Neural progenitor cell (in vitro differentiated cells): Measurements from ENCODE around the gene CDCP2. TPM values are rescaled to one million over a fixed set of nuclear protein-coding genes. Genes with fewer than 3 reads are reported as not detected.
A peak's percentile ranks its signal among the peaks of the same experiment; 100 is the strongest.

Experiments used
- DNase-seq: peaks from one replicate; pipeline ENCODE4 v3.0.0-alpha.2; 2016; ENCODE audit warnings: low spot score
- H2AFZ ChIP-seq: fragments of 200-600 bp; sonication (generic); replicated peaks from 2 replicates; pipeline ENCODE4 v1.6.1; 2016; ENCODE audit warnings: antibody characterized with exemption
- H3F3A ChIP-seq: fragments of 200-600 bp; sonication (generic); 2 replicates; pipeline ENCODE4 v1.6.1; 2016; ENCODE audit warnings: antibody characterized with exemption, low read depth
- H3K27ac ChIP-seq: fragments of 200-600 bp; sonication (generic); 2 replicates; pipeline ENCODE4 v1.5.1; 2016; ENCODE audit warnings: mild to moderate bottlenecking
- H3K27me3 ChIP-seq: fragments of 200-600 bp; sonication (generic); 2 replicates; pipeline ENCODE4 v1.6.1; 2016; ENCODE audit warnings: mild to moderate bottlenecking, moderate library complexity
- H3K36me3 ChIP-seq: fragments of 200-600 bp; sonication (generic); 2 replicates; pipeline ENCODE4 v1.5.1; 2016
- H3K4me1 ChIP-seq: fragments of 200-600 bp; sonication (generic); 2 replicates; pipeline ENCODE4 v1.6.1; 2016; ENCODE audit warnings: mixed run types
- H3K4me2 ChIP-seq: fragments of 200-600 bp; sonication (generic); 2 replicates; pipeline ENCODE4 v1.6.1; 2016
- H3K4me3 ChIP-seq: fragments of 200-600 bp; sonication (generic); 2 replicates; pipeline ENCODE4 v1.5.1; 2016
- H3K79me2 ChIP-seq: fragments of 200-600 bp; sonication (generic); 2 replicates; pipeline ENCODE4 v1.6.1; 2016; ENCODE audit warnings: low read depth
- H3K9ac ChIP-seq: fragments of 200-600 bp; sonication (generic); 2 replicates; pipeline ENCODE4 v1.6.1; 2016
- H3K9me3 ChIP-seq: fragments of 200-600 bp; sonication (generic); 2 replicates; pipeline ENCODE4 v1.5.1; 2016; ENCODE audit warnings: low read depth
- H4K20me1 ChIP-seq: fragments of 200-600 bp; sonication (generic); 2 replicates; pipeline ENCODE4 v1.6.1; 2016; ENCODE audit warnings: low read depth
- H3K27ac Mint-ChIP-seq: 3 replicates; pipeline ENCODE4 v1.8.0; 2021; ENCODE audit warnings: mixed read lengths
- H3K27me3 Mint-ChIP-seq: 2 replicates; pipeline ENCODE4 v1.8.0; 2022; ENCODE audit warnings: low read depth, mild to moderate bottlenecking, inconsistent platforms, moderate library complexity, mixed read lengths; ENCODE audit not compliant: insufficient read depth
- H3K36me3 Mint-ChIP-seq: 3 replicates; pipeline ENCODE4 v1.8.0; 2021; ENCODE audit warnings: mixed read lengths
- H3K4me1 Mint-ChIP-seq: 3 replicates; pipeline ENCODE4 v1.8.0; 2021; ENCODE audit warnings: mixed read lengths
- H3K4me3 Mint-ChIP-seq: 3 replicates; pipeline ENCODE4 v1.8.0; 2021; ENCODE audit warnings: mild to moderate bottlenecking, moderate library complexity, mixed read lengths
- H3K9me3 Mint-ChIP-seq: 3 replicates; pipeline ENCODE4 v1.8.0; 2020; ENCODE audit warnings: mixed read lengths
- EZH2 ChIP-seq: fragments of 200-600 bp; sonication (generic); IDR thresholded peaks from 2 replicates; pipeline ENCODE4 v1.6.1; 2017; ENCODE audit warnings: antibody characterized with exemption, mild to moderate bottlenecking, moderate library complexity
- EZH2phosphoT487 ChIP-seq: fragments of 200-600 bp; sonication (generic); IDR thresholded peaks from 2 replicates; pipeline ENCODE4 v1.6.1; 2017; ENCODE audit warnings: antibody characterized with exemption
- total RNA-seq: library from RNA; depleted of rRNA; stranded (reverse); fragments of >200 nt; gene quantifications from 2 replicates; pipeline ENCODE4 v1.2.3, GENCODE V29; 2015; ENCODE audit warnings: low replicate concordance
- TF ChIP-seq, protein P1 (sequence below): fragments of 200-600 bp; sonication (generic); IDR thresholded peaks from 2 replicates; pipeline ENCODE4 v1.5.1; 2017; ENCODE audit warnings: antibody characterized with exemption, mild to moderate bottlenecking

CDCP2 gene
- total RNA-seq, 1 donor from 2014 or later = not detected

- DNase-seq = no peak
- no peak for TF ChIP-seq EZH2
- TF ChIP-seq, protein P1, sequence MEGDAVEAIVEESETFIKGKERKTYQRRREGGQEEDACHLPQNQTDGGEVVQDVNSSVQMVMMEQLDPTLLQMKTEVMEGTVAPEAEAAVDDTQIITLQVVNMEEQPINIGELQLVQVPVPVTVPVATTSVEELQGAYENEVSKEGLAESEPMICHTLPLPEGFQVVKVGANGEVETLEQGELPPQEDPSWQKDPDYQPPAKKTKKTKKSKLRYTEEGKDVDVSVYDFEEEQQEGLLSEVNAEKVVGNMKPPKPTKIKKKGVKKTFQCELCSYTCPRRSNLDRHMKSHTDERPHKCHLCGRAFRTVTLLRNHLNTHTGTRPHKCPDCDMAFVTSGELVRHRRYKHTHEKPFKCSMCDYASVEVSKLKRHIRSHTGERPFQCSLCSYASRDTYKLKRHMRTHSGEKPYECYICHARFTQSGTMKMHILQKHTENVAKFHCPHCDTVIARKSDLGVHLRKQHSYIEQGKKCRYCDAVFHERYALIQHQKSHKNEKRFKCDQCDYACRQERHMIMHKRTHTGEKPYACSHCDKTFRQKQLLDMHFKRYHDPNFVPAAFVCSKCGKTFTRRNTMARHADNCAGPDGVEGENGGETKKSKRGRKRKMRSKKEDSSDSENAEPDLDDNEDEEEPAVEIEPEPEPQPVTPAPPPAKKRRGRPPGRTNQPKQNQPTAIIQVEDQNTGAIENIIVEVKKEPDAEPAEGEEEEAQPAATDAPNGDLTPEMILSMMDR = no peak
- no peak for TF ChIP-seq EZH2phosphoT487
- no peaks in the 10 kb centered on the region for H3K9me3 ChIP-seq
- Mint-ChIP-seq H3K27ac (no peak overlapping the region), H3K27me3 (no peaks in the 10 kb centered on the region), H3K4me1 (peaks cover 9% of the 10 kb centered on the region), H3K4me3 (no peak overlapping the region), H3K36me3 (no peaks in the 10 kb centered on the region), H3K9me3 (no peaks in the 10 kb centered on the region)
- H3K4me3 ChIP-seq = no peak overlapping the region
- H3K4me2 ChIP-seq = no peak overlapping the region
- no peak overlapping the region for H3K27ac ChIP-seq
- no peak overlapping the region for H3K9ac ChIP-seq
- H3K79me2 ChIP-seq = no peaks in the 10 kb centered on the region
- H3K36me3 ChIP-seq = no peaks in the 10 kb centered on the region
- peaks cover 15% of the 10 kb centered on the region for H3K4me1 ChIP-seq
- no peaks in the 10 kb centered on the region for H3K27me3 ChIP-seq
- peaks cover 5% of the 10 kb centered on the region for H4K20me1 ChIP-seq
- no peak overlapping the region for H2AFZ ChIP-seq
- H3F3A ChIP-seq = peaks cover 17% of the 10 kb centered on the region
These were observed 52.3 kb downstream of the CDCP2 start for GRCh38 chr1:54100500-54100899.

DNA sequence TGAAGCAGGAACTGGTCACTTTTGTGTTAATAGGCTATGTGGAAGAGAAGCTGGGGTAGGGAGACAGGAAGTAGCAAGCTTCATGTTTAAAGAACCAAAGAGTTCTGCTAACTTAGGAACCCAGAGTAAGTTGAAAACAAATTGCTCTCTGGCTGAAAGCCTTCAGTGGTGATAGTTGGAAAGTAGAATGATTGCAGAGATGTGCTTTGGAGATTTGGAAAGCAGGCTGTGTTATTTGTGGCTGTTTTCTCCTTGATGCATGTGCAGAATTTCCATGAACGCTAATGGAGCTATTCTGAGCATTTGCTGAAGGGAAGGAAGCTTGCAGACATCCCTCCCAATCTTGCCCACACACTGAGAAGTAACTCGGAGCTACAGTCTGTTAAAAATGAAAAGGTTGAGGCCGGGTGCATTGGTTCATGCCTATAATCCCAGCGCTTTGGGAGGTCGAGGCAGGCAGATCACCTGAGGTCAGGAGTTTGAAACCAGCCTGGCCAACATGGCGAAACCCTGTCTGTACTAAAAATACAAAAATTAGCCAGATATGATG, 53.7 kb downstream of the CDCP2 start:
- TF ChIP-seq EZH2 = no peak
- TF ChIP-seq, protein P1 = no peak
- no peak for TF ChIP-seq EZH2phosphoT487
- H3K4me3 Mint-ChIP-seq = no peak overlapping the region
- no peak for DNase-seq
- Histone ChIP-seq H2AFZ (no peak overlapping the region), H3K4me2 (no peak overlapping the region), H3K27me3 (no peaks in the 10 kb centered on the region), H3K9me3 (no peaks in the 10 kb centered on the region), H3F3A (peaks cover 17% of the 10 kb centered on the region), H3K4me1 (peaks cover 15% of the 10 kb centered on the region), H3K4me3 (no peak overlapping the region), H3K36me3 (no peaks in the 10 kb centered on the region), H3K9ac (no peak overlapping the region), H3K79me2 (no peaks in the 10 kb centered on the region), H4K20me1 (peaks cover 5% of the 10 kb centered on the region), H3K27ac (no peak overlapping the region)
- H3K27ac Mint-ChIP-seq = no peak overlapping the region
- H3K27me3 Mint-ChIP-seq = peaks cover 2% of the 10 kb centered on the region
- no peaks in the 10 kb centered on the region for H3K36me3 Mint-ChIP-seq
- H3K9me3 Mint-ChIP-seq = no peaks in the 10 kb centered on the region
- peaks cover 9% of the 10 kb centered on the region for H3K4me1 Mint-ChIP-seq

- H2AFZ ChIP-seq = no peak overlapping the region
- no peaks in the 10 kb centered on the region for H3K27me3 ChIP-seq
- H3K36me3 Mint-ChIP-seq = no peaks in the 10 kb centered on the region
- peak overlapping the region; percentile 12 for H3K27ac Mint-ChIP-seq
- peak overlapping the region; percentile 30 for H3K4me2 ChIP-seq
- H3K9ac ChIP-seq = no peak overlapping the region
- DNase-seq = peak; percentile 57
- TF ChIP-seq EZH2phosphoT487 (no peak), EZH2 (no peak)
- TF ChIP-seq, protein P1 = no peak
- H4K20me1 ChIP-seq = peaks cover 5% of the 10 kb centered on the region
- no peaks in the 10 kb centered on the region for H3K9me3 ChIP-seq
- no peak overlapping the region for H3K4me3 Mint-ChIP-seq
- H3K4me1 Mint-ChIP-seq = peaks cover 9% of the 10 kb centered on the region
- H3K27me3 Mint-ChIP-seq = peaks cover 2% of the 10 kb centered on the region
- peaks cover 15% of the 10 kb centered on the region for H3K4me1 ChIP-seq
- H3K27ac ChIP-seq = no peak overlapping the region
- H3K79me2 ChIP-seq = no peaks in the 10 kb centered on the region
- no peaks in the 10 kb centered on the region for H3K36me3 ChIP-seq
- no peak overlapping the region for H3K4me3 ChIP-seq
- H3F3A ChIP-seq = peaks cover 17% of the 10 kb centered on the region
- H3K9me3 Mint-ChIP-seq = no peaks in the 10 kb centered on the region
These were observed 55.9 kb downstream of the CDCP2 start for GRCh38 chr1:54096877-54097240.
